HG03460 (cell line): ENCODE measurements around the gene MAPK1.
"Not testable (repeated sequence)": the region's sequence is repeated elsewhere in the genome, so short reads cannot be mapped to it uniquely, and the experiment has no call there.

Source experiments
- ATAC-seq: cut with Tn5 transposase; IDR thresholded peaks from one replicate; pipeline ENCODE4 v1.9.1; 2021; ENCODE audit not compliant: unreplicated experiment

The MAPK1 gene

DNA sequence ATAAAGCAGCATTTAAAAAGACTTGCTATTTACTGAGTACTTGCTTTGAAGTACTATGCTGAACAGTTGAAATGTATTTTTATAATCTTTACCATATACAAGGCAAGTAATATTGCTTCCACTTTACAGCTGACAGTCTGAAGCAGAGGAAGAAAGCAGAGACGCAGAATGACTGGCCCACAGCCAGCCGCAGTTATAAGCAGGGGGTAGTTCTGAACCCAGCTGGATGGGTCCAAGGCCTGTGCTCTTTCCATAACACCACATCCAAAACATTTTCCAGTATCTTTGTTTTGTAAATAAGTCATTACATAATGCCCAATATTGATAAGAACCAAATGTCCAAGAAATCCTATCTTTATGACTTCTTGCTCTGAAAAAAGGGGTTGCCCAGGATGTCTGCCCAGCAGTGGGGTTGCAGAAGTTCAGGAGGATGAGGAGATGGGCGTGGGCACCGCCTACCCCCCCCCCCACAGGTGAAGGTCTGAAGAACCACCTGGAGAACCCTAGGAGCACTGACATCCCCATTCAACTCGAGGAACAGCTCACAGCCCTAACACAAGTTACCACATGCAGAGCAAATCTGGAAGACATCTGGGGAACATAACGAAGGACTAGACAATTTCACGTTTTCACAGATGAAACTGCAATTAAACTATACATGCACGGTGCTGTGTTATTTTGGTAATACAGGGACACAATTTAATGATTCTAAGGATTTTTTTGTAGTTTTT is 107.6 kb downstream of the MAPK1 start:
- ATAC-seq, result no peak

- ATAC-seq, result no peak
These were observed 108.4 kb downstream of the MAPK1 start for GRCh38 chr22:21759093-21759492.

GRCh38 chr22:21758091-21758864 is 109.2 kb downstream of the MAPK1 start:
- ATAC-seq, result no peak

- peak; percentile 56 for ATAC-seq
These were observed 111.6 kb downstream of the MAPK1 start for GRCh38 chr22:21755851-21756284.

GRCh38 chr22:21754523-21754922 is 112.9 kb downstream of the MAPK1 start:
- no peak for ATAC-seq

GRCh38 chr22:21753374-21754111 is 113.9 kb downstream of the MAPK1 start:
- ATAC-seq, result no peak

DNA sequence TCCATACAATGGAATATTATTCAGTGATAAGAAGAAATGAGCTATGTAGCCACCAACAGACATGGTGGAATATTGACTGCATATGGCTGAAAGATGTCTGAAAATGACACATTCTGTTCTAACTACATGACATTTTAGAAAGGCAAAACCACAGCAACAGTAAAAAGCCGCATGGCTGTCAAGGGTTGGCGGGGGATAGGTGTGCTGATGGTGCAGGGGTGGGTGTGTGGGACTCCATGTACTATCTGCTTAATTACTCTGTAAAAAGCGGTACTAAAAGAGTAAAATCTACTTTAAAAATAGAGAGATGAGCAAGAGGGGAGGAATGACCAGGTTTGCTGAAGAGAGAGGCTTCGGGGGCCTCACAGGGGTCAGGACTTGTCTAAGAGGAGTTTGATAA is 115.2 kb downstream of the MAPK1 start:
- ATAC-seq, result no peak

GRCh38 chr22:21745948-21746347 is 121.5 kb downstream of the MAPK1 start:
- ATAC-seq, result no peak

GRCh38 chr22:21744917-21745316 is 122.5 kb downstream of the MAPK1 start:
- ATAC-seq, result not testable (repeated sequence)

GRCh38 chr22:21741790-21742189 is 125.7 kb downstream of the MAPK1 start:
- no peak for ATAC-seq

DNA sequence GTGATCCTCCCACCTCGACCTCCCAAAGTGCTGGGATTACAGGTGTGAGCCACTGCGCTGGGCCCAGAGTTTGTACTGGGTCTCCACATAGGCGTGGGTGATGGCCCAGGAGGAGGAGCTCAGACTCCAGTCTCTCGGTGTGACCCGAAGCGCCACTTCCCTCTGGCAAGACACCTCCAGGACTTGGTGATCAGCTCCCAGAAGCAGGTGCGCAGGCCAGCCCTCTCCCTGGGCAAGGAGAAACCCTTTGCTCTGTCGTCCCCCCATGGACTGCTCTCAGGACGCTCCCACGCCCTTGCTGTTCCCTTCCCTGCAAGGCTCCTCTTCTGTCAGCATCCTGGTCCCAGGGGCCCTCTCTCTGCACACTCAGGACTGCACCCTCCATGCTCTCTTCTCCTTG is 126.4 kb downstream of the MAPK1 start:
- ATAC-seq, result no peak

GRCh38 chr22:21739828-21740377 is 127.5 kb downstream of the MAPK1 start:
- ATAC-seq, result no peak

GRCh38 chr22:21738966-21739365 is 128.5 kb downstream of the MAPK1 start:
- no peak for ATAC-seq

DNA sequence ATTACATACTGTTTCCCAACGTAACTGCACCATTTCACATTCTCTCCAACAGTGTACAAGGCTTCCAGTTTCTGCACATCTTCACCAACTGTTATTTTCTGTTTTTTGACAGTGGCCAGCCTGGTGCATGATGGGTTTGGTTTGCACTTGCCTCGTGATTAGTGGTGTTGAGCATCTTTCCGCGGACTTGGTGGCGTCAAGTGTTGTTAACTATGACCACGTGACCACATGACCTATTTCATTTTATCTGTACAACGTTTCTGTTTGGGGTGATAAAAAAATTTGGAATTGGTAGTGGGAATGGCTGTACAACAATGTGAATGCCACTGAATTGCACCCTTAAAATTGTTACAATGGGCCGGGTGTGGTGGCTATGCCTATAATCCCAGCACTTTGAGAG is 129.4 kb downstream of the MAPK1 start:
- no peak for ATAC-seq

GRCh38 chr22:21736948-21737347 is 130.5 kb downstream of the MAPK1 start:
- ATAC-seq, result no peak

GRCh38 chr22:21736084-21736642 is 131.3 kb downstream of the MAPK1 start:
- ATAC-seq, result no peak

GRCh38 chr22:21735200-21736083 is 132.0 kb downstream of the MAPK1 start, which contains the start of gene YPEL1:
TSS of gene YPEL1 (minus strand) at chr22:21735794. CDS start at chr22:21710744, 25,050 bp downstream.
- ATAC-seq, result peak; percentile 77

DNA sequence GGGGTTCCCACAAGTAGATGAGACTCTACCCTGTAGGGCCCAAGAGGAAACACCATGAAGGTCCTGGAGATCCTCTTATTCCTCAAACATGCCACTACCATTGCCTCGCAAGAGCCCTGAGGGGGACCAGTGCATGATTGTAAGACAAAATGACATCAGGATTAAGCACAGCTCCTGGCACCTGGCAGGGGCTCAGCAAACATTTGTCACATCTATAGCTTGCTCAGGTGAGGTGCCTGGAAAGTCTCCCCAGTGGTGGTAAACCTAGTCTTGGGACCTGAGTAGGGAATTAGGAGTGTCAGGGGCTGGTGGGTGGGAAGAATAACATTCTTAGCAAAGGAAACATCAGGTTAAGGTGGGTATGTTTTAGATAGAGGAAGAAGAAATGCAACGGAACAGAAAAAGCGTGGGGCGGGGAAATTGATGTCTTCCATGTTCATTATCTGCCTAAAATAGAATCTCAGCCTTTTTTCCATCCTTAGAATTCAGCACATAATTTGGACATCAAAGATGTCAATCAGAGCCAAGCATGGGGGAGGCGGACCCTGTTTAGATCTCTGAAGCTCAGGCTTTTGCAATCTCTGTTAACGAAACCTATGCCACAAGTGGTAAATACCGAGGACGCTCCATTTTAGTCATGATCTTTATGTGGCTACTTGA is 132.8 kb downstream of the MAPK1 start:
- no peak for ATAC-seq

DNA sequence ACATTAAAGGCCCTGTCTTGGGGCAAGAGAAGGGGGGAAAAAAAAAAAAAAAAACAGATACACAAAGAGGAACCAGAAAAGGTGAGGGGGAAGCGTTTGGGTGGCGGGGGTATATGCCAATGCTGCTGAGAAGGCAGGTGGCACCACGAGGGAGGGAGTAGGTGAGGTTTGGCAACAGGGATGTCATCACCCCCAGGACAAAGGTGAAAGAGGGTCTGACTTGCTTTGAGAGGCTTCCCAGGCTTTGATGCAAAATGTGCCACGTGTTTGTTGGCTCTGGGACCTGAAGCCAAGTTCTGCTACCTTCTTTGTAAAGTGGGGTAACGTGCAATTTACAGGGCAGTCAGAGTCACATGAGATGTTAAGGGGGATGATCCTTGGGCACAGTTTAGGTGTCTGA is 135.9 kb downstream of the MAPK1 start:
- ATAC-seq, result no peak
